ENCODE data around the gene GRK5.
A peak's percentile ranks its signal among the peaks of the same experiment; 100 is the strongest.

The GRK5 gene

DNA sequence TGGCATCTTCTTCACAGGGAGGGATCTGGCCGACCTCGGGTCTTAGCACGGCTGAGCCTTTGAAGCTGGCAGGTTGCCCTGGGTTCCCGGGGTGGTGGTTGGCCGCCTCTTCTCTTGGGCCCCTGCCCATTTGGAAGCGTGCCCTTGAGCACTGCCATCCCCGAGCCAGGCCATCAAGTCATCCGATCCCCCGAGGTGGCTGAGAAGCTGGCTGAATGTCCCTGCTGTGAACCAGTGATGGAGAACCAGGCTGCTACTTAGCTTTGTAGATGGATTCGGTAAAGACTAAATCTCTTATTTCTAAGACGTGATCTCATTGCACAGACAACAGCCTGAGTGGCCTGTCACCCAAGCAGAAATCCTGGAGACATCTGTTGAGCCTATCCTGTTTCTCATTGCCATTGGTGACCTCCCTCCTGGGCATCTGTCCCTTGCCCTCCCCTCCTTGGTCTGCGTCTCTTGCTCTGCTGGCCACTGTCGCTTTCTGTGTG is 74.3 kb downstream of the GRK5 start:
- TF ChIP-seq, protein P1, sequence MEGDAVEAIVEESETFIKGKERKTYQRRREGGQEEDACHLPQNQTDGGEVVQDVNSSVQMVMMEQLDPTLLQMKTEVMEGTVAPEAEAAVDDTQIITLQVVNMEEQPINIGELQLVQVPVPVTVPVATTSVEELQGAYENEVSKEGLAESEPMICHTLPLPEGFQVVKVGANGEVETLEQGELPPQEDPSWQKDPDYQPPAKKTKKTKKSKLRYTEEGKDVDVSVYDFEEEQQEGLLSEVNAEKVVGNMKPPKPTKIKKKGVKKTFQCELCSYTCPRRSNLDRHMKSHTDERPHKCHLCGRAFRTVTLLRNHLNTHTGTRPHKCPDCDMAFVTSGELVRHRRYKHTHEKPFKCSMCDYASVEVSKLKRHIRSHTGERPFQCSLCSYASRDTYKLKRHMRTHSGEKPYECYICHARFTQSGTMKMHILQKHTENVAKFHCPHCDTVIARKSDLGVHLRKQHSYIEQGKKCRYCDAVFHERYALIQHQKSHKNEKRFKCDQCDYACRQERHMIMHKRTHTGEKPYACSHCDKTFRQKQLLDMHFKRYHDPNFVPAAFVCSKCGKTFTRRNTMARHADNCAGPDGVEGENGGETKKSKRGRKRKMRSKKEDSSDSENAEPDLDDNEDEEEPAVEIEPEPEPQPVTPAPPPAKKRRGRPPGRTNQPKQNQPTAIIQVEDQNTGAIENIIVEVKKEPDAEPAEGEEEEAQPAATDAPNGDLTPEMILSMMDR (IDR thresholded peaks at IDR 0.05; ENCODE audit: low read depth, low read length, missing control alignments): no peak
- no peak for DNase-seq (ENCODE audit: low read depth)
- no peak overlapping the region for H3K4me3 ChIP-seq (ENCODE audit: low read depth, low read length)

DNA sequence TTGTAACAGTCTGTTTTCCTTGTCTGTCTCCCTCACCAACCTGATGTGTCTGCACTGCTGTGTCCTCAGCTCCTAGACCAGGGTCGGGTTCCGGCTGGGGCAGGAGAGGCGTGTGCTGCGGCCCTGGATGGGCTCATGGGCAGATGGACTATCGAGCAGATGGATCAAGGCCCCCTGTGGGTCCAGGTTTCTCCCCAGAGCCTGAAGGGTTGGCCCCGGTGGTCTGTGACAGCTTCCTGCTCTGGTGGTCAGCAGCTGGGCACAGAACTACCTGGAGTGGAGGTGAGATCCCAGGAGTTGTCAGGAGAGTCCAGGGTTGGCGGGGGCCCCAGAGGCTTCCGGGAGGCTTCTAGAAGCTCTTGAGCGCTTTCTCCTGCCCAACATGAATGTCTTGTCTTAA is 75.1 kb downstream of the GRK5 start:
- no peak overlapping the region for H3K4me3 ChIP-seq (ENCODE audit: low read depth, low read length)
- TF ChIP-seq, protein P1 (IDR thresholded peaks at IDR 0.05; ENCODE audit: low read depth, low read length, missing control alignments): no peak
- no peak for DNase-seq (ENCODE audit: low read depth)

DNA sequence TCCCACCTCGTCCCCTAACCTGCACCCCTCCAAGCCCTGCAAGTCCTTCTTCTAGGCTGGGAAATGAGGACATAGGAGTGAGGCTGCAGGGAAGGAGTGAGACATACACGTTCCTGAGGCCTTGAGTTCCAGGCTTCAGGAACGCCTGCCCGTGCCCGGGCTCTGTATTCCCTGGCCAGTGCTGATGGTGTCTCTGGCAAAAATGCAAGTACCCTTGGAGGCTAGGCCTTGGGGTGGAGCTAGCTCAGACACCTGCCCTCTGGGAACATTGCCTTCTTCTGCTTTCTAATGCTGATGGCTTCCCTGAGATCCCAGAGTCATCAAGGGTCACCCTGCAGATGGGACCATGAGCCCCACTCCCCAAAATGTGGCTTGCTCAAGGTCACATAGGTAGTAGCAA is 76.0 kb downstream of the GRK5 start:
- no peak overlapping the region for H3K4me3 ChIP-seq (ENCODE audit: low read depth, low read length)
- TF ChIP-seq, protein P1 (IDR thresholded peaks at IDR 0.05; ENCODE audit: low read depth, low read length, missing control alignments): no peak
- no peak for DNase-seq (ENCODE audit: low read depth)

DNA sequence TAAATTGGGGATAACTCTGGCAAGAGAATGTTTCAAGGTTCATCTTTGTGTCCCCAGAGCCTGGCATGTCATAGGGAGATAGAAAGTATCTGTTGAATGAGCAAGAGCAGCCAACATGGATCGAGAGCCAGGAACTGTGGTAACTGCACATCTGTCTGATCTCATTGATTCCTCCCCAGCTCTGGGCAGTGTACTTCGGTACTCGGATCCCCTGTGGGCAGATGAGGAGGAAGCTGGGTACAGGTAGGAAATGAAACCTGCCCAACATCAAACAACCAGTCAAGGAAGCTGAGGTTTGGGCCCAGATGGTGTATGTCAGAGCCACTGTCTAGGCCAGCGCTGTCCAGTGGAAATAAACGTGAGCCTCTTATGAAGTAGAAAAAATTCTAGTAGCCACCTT is 76.4 kb downstream of the GRK5 start:
- no peak for DNase-seq (ENCODE audit: low read depth)
- H3K4me3 ChIP-seq (ENCODE audit: low read depth, low read length): no peak overlapping the region
- TF ChIP-seq, protein P1 (IDR thresholded peaks at IDR 0.05; ENCODE audit: low read depth, low read length, missing control alignments): no peak

DNA sequence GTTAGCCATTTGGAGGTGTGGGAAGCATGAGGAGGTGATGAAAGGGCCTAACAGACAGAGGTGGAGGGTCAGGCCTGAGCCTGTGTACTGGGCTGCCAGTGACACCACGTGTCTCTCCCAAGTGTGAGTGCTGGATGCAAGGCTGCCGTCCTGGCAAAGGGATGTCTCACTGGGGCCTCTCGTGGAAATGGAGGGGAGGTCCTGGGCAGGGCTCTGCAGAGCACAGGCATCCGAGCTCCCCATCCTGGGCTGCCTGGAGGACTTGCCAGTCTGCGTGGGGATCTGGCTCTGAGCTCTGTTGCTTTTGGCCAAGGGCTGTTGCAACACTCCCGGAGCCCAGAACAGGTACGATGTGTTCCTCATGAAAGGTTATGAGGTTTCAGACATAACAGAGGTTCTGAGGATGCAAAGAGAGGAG is 77.3 kb downstream of the GRK5 start:
- H3K4me3 ChIP-seq (ENCODE audit: low read depth, low read length): no peak overlapping the region
- TF ChIP-seq, protein P1 (IDR thresholded peaks at IDR 0.05; ENCODE audit: low read depth, low read length, missing control alignments): no peak
- DNase-seq (ENCODE audit: low read depth): no peak

DNA sequence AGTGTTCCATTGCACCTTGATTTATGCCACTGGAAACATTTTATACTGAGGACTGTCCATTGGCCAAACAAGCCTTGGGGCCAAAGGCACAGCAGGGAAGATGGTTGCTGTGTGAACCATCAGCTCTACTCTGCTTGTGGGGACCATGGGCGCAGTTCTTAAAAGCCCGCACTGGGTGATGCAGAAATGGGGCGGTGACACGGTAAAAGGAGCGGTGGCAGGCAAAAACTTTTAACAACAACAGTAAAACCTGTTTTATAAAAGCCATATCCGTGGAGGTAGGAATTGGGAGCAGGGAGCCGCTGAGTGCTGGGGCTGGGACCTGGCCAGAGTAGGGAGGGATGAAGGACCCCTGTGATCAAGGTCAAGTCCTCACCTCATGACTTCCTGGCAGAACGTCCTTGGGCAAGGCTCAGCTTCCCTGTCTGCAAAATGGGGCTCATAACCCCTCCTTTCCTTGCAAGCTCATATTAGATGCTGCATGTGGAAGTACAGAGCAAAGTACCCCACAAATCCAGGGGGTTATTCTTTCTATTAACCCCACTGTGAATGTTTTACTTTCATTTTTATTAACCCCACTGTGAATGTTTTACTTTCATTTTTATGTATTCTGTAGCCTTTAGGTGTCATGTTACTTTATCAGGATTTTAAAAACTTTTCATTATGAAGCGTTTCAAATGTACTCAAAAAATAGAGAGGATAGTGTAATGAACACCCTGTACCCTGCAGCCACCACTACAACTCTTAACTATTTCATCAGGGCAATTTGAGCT is 78.3 kb downstream of the GRK5 start:
- TF ChIP-seq, protein P1 (IDR thresholded peaks at IDR 0.05; ENCODE audit: low read depth, low read length, missing control alignments): no peak
- no peak for DNase-seq (ENCODE audit: low read depth)
- peak overlapping the region; percentile 39 for H3K4me3 ChIP-seq (ENCODE audit: low read depth, low read length)

DNA sequence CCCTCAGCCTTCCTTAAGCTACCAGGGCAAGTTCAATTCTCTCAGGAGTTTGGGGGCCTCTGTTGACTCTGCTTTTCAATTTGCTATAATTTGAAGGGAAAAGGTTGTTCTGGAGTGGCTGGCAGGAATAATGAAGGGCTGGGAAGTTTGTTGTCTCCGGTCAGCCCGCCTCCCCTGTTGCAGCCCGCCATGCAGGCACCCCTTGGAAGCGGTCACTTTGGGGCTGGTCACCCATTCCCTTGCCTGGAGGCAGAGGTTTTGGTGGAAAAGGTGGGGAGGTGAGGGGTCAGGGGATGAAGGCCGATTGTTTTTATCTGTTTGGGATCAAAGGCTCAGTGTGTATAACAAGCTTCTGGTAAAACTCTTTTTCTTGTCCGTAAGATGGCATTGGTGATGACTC is 79.1 kb downstream of the GRK5 start:
- H3K4me3 ChIP-seq (ENCODE audit: low read depth, low read length): no peak overlapping the region; the same call in 1 of the 2 replicates
- TF ChIP-seq, protein P1 (IDR thresholded peaks at IDR 0.05; ENCODE audit: low read depth, low read length, missing control alignments): no peak
- no peak for DNase-seq (ENCODE audit: low read depth)
